ENCODE data around the gene RBM46.

GRCh38 chr4:154818230-154818629 is 37.2 kb downstream of the RBM46 start:
- no peak for TF ChIP-seq CTCF (conservative IDR thresholded peaks at IDR 0.05)
- no peak for TF ChIP-seq EZH2 (IDR thresholded peaks at IDR 0.05; ENCODE audit: low read depth)
